Large intestine (tissue), 3 donors: ENCODE data around the gene ASIC3. TPM values are rescaled to one million over a fixed set of nuclear protein-coding genes. Genes with fewer than 3 reads are reported as not detected.

Experiments used
- DNase-seq, 2 donors: peaks; one replicate each; pipeline versions ENCODE4 v3.0.0 to v3.0.0-alpha.2; 2013
- H3K27ac ChIP-seq: one replicate; pipeline ENCODE4 v1.5.1; 2013; ENCODE audit warnings: low read length
- H3K27me3 ChIP-seq: 2 replicates; pipeline ENCODE4 v1.6.1; 2013; ENCODE audit warnings: low read length; ENCODE audit not compliant: control insufficient read depth, insufficient read depth
- H3K36me3 ChIP-seq: 2 replicates; pipeline ENCODE4 v1.6.1; 2013; ENCODE audit warnings: low read length; ENCODE audit not compliant: control insufficient read depth, insufficient read depth
- H3K4me1 ChIP-seq: one replicate; pipeline ENCODE4 v1.6.1; 2013; ENCODE audit warnings: low read length; ENCODE audit not compliant: control insufficient read depth, insufficient read depth
- H3K4me3 ChIP-seq: one replicate; pipeline ENCODE4 v1.5.1; 2013; ENCODE audit warnings: low read length
- H3K9me3 ChIP-seq: one replicate; pipeline ENCODE4 v1.6.1; 2013; ENCODE audit warnings: mild to moderate bottlenecking, low read depth, low read length, moderate library complexity; ENCODE audit not compliant: control insufficient read depth
- WGBS: methylation state at CpG from one replicate; pipeline ENCODE4 v1.1.5; 2013; ENCODE audit warnings: low lambda C conversion rate; ENCODE audit not compliant: insufficient coverage; 5-methylcytosine and 5-hydroxymethylcytosine counted together
- polyA plus RNA-seq: library from polyadenylated mRNA; unstranded; fragments of 120-200 nt; gene quantifications from one replicate; pipeline ENCODE4 v1.2.1, GENCODE V29; 2013

Gene ASIC3
- polyA plus RNA-seq, 1 donor, result 6.9 TPM

- H3K36me3 ChIP-seq, result peaks cover 51% of the 10 kb centered on the region
- WGBS, result no CpG with 5 or more reads among the region's 18 CpGs
- H3K27me3 ChIP-seq, result no peaks in the 10 kb centered on the region
- H3K27ac ChIP-seq, result no peak overlapping the region
- H3K4me3 ChIP-seq, result no peak overlapping the region
- no peaks in the 10 kb centered on the region for H3K9me3 ChIP-seq
- DNase-seq, result no peak
- H3K4me1 ChIP-seq, result peaks cover 30% of the 10 kb centered on the region
Observed at GRCh38 chr7:151064454-151064853, 16.1 kb downstream of the ASIC3 start.

GRCh38 chr7:151064993-151065392 lies 16.7 kb downstream of the ASIC3 start:
- no peaks in the 10 kb centered on the region for H3K27me3 ChIP-seq
- no peaks in the 10 kb centered on the region for H3K9me3 ChIP-seq
- H3K36me3 ChIP-seq, result peaks cover 56% of the 10 kb centered on the region
- no peak for DNase-seq
- peaks cover 30% of the 10 kb centered on the region for H3K4me1 ChIP-seq
- H3K27ac ChIP-seq, result no peak overlapping the region
- WGBS, result no CpG with 5 or more reads among the region's 6 CpGs
- H3K4me3 ChIP-seq, result no peak overlapping the region

GRCh38 chr7:151065516-151065915 lies 17.2 kb downstream of the ASIC3 start:
- WGBS, result no CpG with 5 or more reads among the region's 14 CpGs
- DNase-seq, result no peak
- Histone ChIP-seq H3K27ac (no peak overlapping the region), H3K27me3 (no peaks in the 10 kb centered on the region), H3K4me1 (peaks cover 27% of the 10 kb centered on the region), H3K4me3 (no peak overlapping the region), H3K36me3 (peaks cover 62% of the 10 kb centered on the region), H3K9me3 (no peaks in the 10 kb centered on the region)

DNA sequence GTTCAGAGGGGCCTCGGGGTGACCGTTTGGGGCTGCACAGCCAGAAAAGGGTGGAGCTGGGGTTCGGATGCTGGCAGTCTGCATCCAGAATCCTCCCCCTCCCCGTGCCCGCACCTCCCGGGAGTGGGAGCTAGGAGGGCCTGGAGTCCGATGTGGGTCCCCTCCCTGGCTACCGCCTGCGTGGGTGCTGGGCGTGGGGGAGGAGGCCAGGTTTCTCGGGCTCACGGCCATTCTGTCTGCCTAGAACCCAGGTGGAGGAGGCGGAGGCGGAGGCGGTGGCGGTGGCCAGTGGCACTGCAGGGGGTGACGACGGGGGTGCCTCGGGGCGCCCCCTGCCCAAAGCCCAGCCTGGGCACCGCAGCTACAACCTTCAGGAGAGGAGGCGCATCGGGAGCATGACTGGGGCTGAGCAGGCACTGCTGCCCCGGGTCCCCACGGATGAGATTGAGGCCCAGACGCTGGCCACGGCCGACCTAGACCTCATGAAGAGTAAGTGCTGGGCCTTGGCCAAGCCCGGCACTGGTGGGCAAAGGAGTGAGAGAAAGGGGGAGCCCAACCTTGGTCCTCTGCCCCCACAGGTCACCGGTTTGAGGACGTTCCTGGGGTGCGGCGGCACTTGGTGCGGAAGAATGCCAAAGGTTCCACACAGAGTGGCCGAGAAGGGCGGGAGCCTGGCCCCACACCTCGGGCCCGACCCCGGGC lies 18.1 kb downstream of the ASIC3 start:
- Histone ChIP-seq H3K27ac (no peak overlapping the region), H3K36me3 (peaks cover 71% of the 10 kb centered on the region), H3K27me3 (no peaks in the 10 kb centered on the region), H3K9me3 (no peaks in the 10 kb centered on the region), H3K4me1 (peaks cover 17% of the 10 kb centered on the region), H3K4me3 (no peak overlapping the region)
- no CpG with 5 or more reads among the region's 39 CpGs for WGBS
- DNase-seq, result no peak

DNA sequence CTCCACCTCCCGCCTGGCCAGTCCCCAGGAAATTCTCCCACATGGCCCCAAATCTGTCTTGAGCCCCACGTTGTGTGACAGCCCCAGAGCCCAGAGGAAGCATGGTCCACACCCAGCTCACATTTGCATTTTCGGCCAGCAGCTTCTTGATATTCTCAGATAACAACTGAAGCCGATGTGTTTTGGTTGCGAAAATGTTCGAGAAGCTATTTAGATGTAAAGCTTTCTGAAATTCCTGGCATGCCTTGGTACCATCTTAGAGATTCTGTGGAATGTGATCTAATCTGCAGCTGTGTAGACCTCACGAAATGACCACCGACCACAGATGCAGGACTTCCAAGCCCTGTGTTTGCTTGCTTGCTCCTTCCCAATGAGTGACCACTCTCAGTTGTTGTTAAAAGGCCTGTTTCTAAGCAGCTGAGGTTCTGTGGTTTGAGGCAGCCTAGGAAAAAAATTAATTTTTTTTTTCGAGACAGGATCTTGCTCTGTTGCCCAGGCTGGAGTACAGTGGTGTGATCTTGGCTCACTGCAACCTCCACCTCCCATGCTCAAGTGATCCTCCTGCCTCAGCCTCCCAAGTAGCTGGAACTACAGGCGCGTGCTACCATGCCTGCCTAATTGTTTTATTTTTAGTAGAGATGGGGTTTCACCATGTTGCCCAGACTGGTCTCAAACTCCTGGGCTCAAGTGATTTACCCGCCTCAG lies 19.9 kb downstream of the ASIC3 start:
- Histone ChIP-seq H3K36me3 (peaks cover 86% of the 10 kb centered on the region), H3K4me3 (no peak overlapping the region), H3K27ac (no peak overlapping the region), H3K9me3 (no peaks in the 10 kb centered on the region), H3K4me1 (peaks cover 9% of the 10 kb centered on the region), H3K27me3 (no peaks in the 10 kb centered on the region)
- 50% methylated on average over 2 of the region's 12 CpGs for whole genome bisulfite sequencing
- no peak for DNase-seq

DNA sequence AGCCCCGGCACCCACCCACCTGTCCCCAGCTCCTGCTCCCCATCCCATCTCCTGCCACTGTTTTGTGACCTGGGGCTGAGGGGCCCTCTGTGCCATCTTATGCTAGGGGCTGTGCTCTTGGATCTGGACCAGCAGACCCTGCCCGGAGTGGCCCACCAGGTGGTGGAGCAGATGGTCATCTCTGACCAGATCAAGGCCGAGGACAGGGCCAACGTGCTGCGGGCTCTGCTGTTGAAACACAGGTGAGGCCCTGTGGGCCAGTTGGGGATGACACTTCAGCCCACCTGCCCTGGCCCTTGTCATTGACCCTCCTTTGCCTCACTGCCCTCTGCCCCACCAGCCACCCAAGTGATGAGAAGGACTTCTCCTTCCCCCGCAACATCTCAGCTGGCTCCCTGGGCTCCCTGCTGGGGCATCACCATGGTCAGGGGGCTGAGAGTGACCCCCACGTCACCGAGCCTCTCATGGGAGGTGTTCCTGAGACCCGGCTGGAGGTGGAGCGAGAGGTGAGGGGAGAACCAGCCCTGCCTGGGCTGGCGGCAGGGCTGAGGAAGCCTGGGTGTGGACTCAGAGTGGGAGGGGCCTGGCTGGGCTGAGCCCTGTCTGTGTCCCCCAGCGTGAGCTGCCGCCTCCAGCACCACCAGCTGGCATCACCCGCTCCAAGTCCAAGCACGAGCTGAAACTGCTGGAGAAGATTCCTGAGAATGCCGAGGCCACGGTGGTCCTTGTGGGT lies 21.7 kb downstream of the ASIC3 start:
- Histone ChIP-seq H3K36me3 (peaks cover 93% of the 10 kb centered on the region), H3K4me1 (no peaks in the 10 kb centered on the region), H3K27me3 (no peaks in the 10 kb centered on the region), H3K9me3 (no peaks in the 10 kb centered on the region), H3K27ac (no peak overlapping the region), H3K4me3 (no peak overlapping the region)
- no CpG with 5 or more reads among the region's 17 CpGs for WGBS
- DNase-seq, result no peak

DNA sequence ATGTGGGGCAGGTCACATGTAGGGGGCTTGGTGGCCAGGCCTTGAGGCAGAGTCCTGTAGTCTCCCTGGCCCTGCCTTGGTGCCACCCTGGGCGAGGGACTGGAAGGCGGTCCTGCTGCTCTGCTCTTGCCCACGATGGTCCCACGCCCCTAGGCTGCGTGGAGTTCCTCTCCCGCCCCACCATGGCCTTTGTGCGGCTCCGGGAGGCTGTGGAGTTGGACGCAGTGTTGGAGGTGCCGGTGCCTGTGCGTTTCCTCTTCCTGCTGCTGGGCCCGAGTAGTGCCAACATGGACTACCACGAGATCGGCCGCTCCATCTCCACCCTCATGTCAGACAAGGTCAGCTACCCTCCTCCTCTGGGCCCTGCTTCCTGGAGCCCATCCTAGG lies 22.2 kb downstream of the ASIC3 start:
- H3K9me3 ChIP-seq, result no peaks in the 10 kb centered on the region
- peaks cover 93% of the 10 kb centered on the region for H3K36me3 ChIP-seq
- no peaks in the 10 kb centered on the region for H3K4me1 ChIP-seq
- no peak for DNase-seq
- H3K4me3 ChIP-seq, result no peak overlapping the region
- H3K27ac ChIP-seq, result no peak overlapping the region
- H3K27me3 ChIP-seq, result no peaks in the 10 kb centered on the region
- WGBS, result no CpG with 5 or more reads among the region's 15 CpGs

DNA sequence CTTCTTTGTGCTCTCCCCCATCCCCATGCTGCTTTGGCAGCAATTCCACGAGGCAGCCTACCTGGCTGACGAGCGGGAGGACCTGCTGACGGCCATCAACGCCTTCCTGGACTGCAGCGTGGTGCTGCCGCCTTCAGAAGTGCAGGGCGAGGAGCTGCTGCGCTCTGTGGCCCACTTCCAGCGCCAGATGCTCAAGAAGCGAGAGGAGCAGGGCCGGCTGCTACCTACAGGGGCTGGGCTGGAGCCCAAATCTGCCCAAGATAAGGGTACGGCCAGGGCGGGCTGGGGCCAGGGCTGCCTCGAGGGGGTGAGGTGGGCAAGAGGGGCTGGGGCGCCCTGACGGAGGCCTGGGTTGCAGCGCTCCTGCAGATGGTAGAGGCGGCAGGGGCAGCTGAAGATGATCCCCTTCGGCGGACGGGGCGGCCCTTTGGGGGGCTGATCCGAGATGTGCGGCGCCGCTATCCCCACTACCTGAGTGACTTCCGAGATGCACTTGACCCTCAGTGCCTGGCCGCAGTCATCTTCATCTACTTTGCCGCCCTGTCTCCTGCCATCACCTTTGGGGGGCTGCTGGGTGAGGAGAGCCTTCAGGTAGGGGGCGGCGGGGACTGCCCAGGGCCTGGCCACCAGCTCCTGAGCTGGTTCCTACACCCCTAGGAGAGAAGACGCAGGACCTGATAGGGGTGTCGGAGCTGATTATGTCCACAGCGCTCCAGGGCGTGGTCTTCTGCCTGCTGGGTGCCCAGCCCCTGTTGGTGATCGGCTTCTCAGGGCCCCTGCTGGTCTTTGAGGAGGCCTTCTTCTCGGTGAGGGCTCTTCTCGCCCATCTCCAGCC lies 22.9 kb downstream of the ASIC3 start:
- Histone ChIP-seq H3K9me3 (no peaks in the 10 kb centered on the region), H3K4me1 (no peaks in the 10 kb centered on the region), H3K27ac (no peak overlapping the region), H3K36me3 (peaks cover 93% of the 10 kb centered on the region), H3K4me3 (no peak overlapping the region), H3K27me3 (no peaks in the 10 kb centered on the region)
- WGBS, result no CpG with 5 or more reads among the region's 39 CpGs
- DNase-seq, result no peak

- H3K4me1 ChIP-seq, result peaks cover 25% of the 10 kb centered on the region
- DNase-seq, result no peak
- no peak overlapping the region for H3K27ac ChIP-seq
- no peaks in the 10 kb centered on the region for H3K9me3 ChIP-seq
- H3K4me3 ChIP-seq, result no peak overlapping the region
- peaks cover 81% of the 10 kb centered on the region for H3K36me3 ChIP-seq
- no peaks in the 10 kb centered on the region for H3K27me3 ChIP-seq
- no CpG with 5 or more reads among the region's 17 CpGs for WGBS
Observed at GRCh38 chr7:151073990-151074389, 25.7 kb downstream of the ASIC3 start.
